ENCODE results near the gene UCMA. TPM values are rescaled to one million over a fixed set of nuclear protein-coding genes. Genes with fewer than 3 reads are reported as not detected.

Gene UCMA
- total RNA-seq, 1 experiment from 2014 or later: not detected

- no peaks in the 10 kb centered on the region for H3K4me1 ChIP-seq (ENCODE audit: control insufficient read depth in 1 of 2, insufficient read depth in 2 of 2, low read length in 2 of 2)
- H2AFZ ChIP-seq (ENCODE audit: low read depth, low read length, poor library complexity, severe bottlenecking): no peak overlapping the region
- DNase-seq (ENCODE audit: low read depth, low spot score): no peak
- peaks cover 44 to 61% of the 10 kb centered on the region in 2 experiments for H3K36me3 ChIP-seq (ENCODE audit: control insufficient read depth in 1 of 2, insufficient read depth in 2 of 2, low read length in 2 of 2)
- no peak overlapping the region for H3K4me2 ChIP-seq (ENCODE audit: low read length)
- H3K27me3 ChIP-seq (ENCODE audit: insufficient read depth, low read length): no peaks in the 10 kb centered on the region
- H4K20me1 ChIP-seq (ENCODE audit: insufficient read depth): no peaks in the 10 kb centered on the region
- no peaks in the 10 kb centered on the region for H3K9me3 ChIP-seq (ENCODE audit: control insufficient read depth in 1 of 2, insufficient read depth in 1 of 2, low read depth in 1 of 2, low read length in 2 of 2)
- H3K79me2 ChIP-seq (ENCODE audit: insufficient read depth, low read length): no peaks in the 10 kb centered on the region
- no TSS peak for BruUV-seq (replicated peaks)
- no peak overlapping the region for H3K27ac ChIP-seq (ENCODE audit: low read depth, low read length)
- TF ChIP-seq CBX3 (IDR thresholded peaks at IDR 0.05; ENCODE audit: low read depth) (no peak), JUND (IDR thresholded peaks at IDR 0.05) (no peak), YY1 (IDR thresholded peaks at IDR 0.05; ENCODE audit: extremely low read depth, insufficient replicate concordance, low read depth, low read length) (no peak), CEBPB (IDR thresholded peaks at IDR 0.05; ENCODE audit: low read depth) (no peak), SRF (IDR thresholded peaks at IDR 0.05; ENCODE audit: low read depth) (no peak), CTCF (IDR thresholded peaks at IDR 0.05 in 2 of 3, conservative IDR thresholded peaks at IDR 0.05 in 1 of 3; ENCODE audit: borderline replicate concordance in 1 of 3, insufficient read depth in 1 of 3, low read depth in 2 of 3, low read length in 2 of 3) (no peak), SIN3A (IDR thresholded peaks at IDR 0.05; ENCODE audit: low read depth) (no peak), POLR2A (IDR thresholded peaks at IDR 0.05; ENCODE audit: borderline replicate concordance, extremely low read depth, insufficient read depth, insufficient read length) (no peak)
- TF ChIP-seq, protein P1, sequence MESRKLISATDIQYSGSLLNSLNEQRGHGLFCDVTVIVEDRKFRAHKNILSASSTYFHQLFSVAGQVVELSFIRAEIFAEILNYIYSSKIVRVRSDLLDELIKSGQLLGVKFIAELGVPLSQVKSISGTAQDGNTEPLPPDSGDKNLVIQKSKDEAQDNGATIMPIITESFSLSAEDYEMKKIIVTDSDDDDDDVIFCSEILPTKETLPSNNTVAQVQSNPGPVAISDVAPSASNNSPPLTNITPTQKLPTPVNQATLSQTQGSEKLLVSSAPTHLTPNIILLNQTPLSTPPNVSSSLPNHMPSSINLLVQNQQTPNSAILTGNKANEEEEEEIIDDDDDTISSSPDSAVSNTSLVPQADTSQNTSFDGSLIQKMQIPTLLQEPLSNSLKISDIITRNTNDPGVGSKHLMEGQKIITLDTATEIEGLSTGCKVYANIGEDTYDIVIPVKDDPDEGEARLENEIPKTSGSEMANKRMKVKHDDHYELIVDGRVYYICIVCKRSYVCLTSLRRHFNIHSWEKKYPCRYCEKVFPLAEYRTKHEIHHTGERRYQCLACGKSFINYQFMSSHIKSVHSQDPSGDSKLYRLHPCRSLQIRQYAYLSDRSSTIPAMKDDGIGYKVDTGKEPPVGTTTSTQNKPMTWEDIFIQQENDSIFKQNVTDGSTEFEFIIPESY (IDR thresholded peaks at IDR 0.05; ENCODE audit: extremely low read depth, insufficient replicate concordance, low read length): no peak
- no peak for ATAC-seq
- no peak overlapping the region for H3K9ac ChIP-seq (ENCODE audit: low read length)
- ChIA-PET RAD21 (ENCODE audit: low non-redundant PET in 1 of 2, low total read pairs in 2 of 2, uncharacterized antibody in 2 of 2, unreplicated experiment in 2 of 2) (no interaction called here), POLR2A (no interaction called here), CTCF (no interaction called here)
- H3K9me2 ChIP-seq (ENCODE audit: insufficient read depth): no peaks in the 10 kb centered on the region
- H3K4me3 ChIP-seq (replicated peaks in 1 of 2; ENCODE audit: low read depth in 1 of 2, low read length in 2 of 2): no peak overlapping the region
- intact Hi-C loops (cut with micrococcal nuclease): no loop called here
Observed at GRCh38 chr10:13187135-13187534, 47.0 kb downstream of the UCMA start.

Data from HCT116 (cell line).